NCI-H2171 (cell line): ENCODE measurements around the gene INVS.
"Not testable (repeated sequence)": the region's sequence is repeated elsewhere in the genome, so short reads cannot be mapped to it uniquely, and the experiment has no call there.

Experiments
- DNase-seq: peaks from one replicate; lab custom pipeline; 2025; lab: John Stamatoyannopoulos, UW

Gene INVS, protein sequence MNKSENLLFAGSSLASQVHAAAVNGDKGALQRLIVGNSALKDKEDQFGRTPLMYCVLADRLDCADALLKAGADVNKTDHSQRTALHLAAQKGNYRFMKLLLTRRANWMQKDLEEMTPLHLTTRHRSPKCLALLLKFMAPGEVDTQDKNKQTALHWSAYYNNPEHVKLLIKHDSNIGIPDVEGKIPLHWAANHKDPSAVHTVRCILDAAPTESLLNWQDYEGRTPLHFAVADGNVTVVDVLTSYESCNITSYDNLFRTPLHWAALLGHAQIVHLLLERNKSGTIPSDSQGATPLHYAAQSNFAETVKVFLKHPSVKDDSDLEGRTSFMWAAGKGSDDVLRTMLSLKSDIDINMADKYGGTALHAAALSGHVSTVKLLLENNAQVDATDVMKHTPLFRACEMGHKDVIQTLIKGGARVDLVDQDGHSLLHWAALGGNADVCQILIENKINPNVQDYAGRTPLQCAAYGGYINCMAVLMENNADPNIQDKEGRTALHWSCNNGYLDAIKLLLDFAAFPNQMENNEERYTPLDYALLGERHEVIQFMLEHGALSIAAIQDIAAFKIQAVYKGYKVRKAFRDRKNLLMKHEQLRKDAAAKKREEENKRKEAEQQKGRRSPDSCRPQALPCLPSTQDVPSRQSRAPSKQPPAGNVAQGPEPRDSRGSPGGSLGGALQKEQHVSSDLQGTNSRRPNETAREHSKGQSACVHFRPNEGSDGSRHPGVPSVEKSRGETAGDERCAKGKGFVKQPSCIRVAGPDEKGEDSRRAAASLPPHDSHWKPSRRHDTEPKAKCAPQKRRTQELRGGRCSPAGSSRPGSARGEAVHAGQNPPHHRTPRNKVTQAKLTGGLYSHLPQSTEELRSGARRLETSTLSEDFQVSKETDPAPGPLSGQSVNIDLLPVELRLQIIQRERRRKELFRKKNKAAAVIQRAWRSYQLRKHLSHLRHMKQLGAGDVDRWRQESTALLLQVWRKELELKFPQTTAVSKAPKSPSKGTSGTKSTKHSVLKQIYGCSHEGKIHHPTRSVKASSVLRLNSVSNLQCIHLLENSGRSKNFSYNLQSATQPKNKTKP

DNA sequence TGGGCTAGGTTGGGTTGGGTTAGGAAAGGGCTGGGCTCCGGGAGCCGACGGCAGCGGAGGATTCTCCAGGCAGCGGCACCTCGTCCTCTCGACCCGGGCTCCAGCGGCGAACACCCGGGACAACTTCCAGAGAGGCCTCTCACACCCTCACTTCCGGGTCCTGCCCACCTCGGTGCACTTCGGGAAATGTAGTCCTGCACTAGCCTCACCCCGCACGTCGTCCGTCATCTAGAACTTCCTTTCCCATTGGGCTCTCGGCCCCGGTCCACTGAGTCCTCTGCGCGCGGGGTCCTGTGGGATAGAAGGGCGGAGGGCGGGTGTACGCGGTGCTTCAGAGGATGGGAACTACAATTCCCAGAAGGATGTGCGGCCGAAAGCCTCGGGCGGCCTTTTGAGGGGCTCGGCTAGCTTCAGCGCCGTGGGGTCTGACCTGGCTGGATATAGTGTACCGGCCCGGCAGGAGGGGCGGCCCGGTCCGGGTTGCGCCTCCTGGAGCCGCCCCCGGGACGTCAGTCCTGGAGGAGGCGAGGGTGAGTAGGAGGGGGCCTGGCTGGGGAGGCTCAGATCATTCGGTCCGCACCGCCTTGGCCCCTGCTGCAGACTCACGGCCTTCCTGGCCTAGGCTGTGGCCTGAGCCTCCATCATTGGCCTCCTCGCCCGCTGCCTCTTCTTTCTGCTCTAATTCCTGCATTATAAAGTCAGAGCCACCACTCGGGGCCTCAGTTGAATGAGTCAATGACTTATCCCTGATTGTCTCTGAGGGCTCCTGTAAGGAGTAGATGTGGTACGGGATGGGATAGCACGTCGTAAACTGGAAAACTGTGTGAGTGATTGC lies at the start of gene INVS, which contains the start of gene ERP44:
Gene INVS (plus strand): TSS at position 357 of the 835 bp plus-strand sequence. CDS start 5,279 bp downstream, outside the sequence.
Gene ERP44 (minus strand): TSS at position 114 of the 835 bp plus-strand sequence. CDS start 160 bp downstream, outside the sequence.
- DNase-seq: peak; percentile 99

DNA sequence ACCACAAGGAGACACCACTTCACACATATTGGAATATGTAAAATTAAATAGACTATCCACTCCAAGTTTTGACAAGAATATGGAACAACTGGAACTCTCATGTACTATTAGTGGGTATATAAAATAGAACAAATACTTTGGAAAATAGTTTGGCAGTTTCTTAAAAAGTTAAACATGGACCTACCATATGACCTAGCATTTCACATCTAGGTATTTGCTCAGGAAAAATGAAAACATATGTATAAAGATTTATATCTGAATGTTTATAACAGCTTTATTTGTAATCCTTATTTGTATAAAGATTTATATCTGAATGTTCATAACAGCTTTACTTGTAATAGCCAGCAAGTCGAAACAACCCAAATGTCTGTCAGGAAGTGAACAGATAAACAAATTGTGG lies 49.5 kb upstream of the INVS start:
- no peak for DNase-seq

DNA sequence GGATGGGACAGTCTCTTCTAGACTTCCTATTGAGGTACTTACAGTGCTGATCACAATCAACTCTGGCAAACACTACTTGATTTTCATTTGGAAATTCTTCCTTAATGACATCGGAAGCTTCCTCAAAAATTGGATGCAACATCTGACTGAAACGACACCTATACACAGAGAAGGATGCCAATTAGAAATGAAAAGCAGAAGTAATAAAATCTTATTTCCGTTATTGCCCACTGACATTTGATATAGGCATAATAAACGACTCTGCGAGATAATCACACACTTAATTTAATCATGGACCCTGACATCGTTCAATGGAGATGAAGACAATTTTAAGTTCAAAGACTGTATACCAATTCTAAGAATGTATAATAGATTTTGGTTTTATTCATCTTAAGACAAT lies 46.7 kb upstream of the INVS start:
- no peak for DNase-seq

DNA sequence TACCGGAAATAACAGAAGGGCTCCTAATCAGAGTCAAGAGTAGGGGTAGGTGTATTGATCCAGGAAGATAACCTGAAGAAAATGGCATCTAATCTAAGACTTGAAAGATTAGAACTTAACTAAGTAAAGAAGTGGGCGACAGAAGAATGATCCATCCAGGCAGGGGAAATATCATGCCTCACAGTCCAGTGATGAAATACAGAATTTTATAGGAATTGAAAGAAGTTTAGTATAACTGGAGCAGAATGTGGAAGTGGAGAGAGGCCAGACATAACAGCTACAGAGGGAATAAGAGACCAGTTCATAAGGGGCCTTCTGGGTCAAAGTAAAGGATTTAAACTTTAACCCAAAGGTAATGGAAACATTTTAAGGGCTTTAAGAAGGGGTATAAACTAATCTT lies 42.5 kb upstream of the INVS start:
- DNase-seq: no peak

DNA sequence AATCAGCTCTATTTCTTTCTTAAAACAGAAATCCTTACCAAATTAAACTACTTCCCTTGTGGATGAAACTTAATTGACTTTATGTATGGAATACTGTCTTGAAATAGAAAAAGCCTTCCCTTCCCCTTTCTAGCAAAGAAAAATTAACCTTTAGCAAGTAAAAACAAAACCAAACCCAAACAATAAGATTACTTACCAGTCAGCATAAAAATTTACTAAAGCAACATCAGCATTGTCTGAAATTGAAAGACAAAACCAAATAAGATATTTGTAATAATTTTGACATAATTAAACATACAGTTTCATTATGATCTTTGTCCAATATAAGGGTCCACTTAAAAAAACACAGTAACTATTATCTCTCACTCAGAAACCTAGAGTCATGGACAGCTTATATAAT lies 41.4 kb upstream of the INVS start:
- DNase-seq: no peak

DNA sequence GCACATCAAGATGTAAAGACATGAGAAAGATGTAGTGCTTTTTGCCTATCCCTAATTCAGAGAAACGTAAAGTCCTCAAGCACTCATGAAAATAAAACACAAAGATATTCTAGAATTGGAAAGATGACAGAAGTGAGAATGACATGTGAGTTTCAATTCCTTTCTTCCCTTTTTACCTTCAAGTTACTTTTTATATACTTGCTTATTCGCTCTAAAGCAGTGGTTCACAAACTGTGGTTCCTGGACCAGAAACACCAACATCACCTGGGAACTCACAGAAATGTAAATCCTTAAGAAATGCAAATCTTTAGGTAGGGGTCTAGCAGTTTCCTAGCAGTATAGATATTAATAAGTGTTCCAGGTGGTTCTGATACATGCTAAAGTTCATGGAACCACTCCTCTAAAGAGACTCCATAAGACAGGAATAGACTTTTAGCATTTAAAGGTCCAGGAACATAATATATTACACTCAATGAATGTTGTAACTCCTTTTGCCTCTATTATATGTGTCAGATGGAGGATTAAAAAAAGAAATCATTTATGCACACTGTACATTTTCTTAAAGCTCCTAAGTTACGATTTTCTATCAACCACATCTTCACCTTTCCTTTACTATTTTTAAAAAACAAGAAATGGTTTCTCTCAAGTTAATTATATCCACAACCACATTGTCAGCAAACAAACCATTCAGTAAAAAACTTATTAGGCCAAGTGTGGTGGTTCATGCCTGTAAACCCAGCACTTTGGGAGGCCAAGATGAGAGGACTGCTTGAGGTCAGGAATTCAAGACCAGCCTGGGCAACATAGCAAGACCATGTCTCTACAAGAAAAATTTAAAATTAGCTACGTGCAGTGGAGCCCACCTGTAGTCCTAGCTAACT lies 40.1 kb upstream of the INVS start:
- no peak for DNase-seq

DNA sequence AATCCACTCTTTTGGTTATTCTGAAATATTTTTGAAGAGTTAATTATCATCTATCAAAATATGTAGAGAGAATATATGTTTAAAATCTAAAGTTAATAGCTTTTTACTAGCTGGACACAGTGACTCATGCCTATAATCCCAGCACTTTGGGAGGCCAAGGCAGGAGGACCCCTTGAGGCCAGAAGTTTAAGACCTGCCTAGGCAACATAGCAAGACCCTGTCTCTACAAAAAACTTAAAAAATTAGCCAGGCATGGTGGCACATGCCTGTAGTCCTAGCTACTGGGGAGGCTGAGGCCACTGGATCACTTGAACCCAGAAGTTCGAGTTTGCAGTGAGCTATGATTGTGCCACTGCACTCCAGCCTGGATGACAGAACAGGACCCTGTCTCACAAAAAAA lies 36.4 kb upstream of the INVS start:
- not testable (repeated sequence) for DNase-seq

DNA sequence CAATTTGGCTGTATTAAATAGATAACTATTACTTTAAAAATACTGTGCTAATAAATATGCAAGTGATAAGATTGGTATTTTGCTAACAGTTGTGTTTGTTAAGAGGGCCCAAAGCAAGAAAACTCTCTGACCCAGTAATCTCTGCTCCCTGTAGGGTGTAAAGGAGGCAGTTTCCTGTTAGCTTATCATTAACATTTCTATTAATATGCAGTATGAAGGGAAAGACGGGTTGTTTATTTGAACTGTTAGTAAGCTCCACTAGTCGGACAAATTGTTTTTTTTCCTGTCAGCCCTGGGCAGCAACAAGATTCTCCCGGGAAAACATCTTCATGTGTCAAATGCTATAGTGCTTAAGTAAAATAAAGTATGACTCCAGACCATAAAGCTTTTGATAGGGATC lies 35.9 kb upstream of the INVS start:
- no peak for DNase-seq

DNA sequence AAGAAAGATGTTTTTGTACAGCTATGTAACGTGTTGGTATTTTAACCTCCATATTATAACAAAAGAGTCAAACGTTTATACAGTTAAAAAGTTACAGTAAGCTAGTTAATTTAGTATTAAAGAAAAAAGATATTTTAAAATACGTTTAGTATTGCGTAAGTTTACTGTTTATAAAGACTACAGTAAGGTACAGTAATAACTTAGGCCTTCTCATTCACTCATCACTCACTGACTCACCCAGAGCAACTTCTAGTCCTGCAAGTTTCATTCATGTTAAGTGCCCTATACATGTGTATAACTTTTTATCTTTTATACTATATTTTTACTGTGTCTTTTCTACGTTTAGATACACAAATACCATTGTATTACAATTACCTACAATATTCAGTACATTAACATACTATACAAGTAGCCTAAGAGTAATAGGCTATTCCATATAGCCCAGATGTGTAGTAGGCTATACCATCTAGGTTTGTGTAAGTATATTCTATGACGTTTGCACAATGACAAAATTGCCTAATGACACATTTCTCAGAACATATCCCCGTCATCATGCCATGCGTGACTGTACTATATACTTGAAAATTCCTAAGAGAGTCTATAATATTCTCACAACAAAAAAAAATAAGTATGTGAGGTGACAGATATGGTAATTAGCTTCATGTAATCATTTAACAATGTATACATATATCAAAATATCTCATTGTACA lies 34.0 kb upstream of the INVS start:
- no peak for DNase-seq

DNA sequence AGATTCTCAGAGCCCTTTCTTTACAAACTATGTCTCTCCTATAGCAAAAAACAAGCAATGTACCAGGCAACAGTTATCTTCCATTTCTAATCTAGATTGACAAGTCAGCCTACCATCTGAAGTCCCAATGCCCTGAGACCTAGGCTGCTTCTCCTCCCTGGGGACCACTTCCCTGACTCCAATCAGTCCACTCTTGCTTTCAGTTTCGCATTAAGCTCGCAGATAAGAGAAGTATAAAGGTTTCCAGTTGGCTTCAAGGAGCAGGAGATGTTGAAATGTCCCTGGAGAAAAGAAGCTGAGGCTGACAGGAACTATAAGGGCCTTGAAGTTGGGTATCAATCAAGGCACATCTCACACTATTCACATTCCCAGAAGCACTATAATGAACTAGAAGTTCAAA lies 32.5 kb upstream of the INVS start:
- DNase-seq: no peak

DNA sequence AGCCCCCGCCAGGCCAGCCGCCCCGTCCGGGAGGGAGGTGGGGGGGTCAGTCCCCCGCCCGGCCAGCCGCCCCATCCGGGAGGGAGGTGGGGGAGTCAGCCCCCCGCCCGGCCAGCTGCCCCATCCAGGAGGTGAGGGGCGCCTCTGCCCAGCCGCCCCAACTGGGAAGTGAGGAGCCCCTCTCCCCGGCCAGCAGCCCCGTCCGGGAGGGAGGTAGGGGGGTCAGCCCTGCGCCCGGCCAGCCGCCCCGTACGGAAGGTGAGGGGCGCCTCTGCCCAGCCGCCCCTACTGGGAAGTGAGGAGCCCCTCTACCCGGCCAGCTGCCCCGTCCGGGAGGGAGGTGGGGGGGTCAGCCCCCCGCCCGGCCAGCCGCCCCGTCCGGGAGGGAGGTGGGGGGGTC lies 31.1 kb upstream of the INVS start:
- not testable (repeated sequence) for DNase-seq

DNA sequence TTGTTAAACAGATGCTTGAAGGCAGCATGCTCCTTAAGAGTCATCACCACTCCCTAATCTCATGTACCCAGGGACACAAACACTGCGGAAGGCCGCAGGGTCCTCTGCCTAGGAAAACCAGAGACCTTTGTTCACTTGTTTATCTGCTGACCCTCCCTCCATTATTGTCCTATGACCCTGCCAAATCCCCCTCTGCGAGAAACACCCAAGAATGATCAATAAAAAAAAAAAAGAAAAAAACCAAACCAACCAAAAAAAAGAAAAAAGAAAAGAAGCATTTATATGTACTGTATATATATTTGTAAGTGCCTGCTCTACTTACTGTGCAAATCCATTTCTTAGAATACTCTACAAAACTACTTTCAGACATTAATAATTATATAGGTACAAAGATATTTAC lies 30.0 kb upstream of the INVS start:
- not testable (repeated sequence) for DNase-seq

DNA sequence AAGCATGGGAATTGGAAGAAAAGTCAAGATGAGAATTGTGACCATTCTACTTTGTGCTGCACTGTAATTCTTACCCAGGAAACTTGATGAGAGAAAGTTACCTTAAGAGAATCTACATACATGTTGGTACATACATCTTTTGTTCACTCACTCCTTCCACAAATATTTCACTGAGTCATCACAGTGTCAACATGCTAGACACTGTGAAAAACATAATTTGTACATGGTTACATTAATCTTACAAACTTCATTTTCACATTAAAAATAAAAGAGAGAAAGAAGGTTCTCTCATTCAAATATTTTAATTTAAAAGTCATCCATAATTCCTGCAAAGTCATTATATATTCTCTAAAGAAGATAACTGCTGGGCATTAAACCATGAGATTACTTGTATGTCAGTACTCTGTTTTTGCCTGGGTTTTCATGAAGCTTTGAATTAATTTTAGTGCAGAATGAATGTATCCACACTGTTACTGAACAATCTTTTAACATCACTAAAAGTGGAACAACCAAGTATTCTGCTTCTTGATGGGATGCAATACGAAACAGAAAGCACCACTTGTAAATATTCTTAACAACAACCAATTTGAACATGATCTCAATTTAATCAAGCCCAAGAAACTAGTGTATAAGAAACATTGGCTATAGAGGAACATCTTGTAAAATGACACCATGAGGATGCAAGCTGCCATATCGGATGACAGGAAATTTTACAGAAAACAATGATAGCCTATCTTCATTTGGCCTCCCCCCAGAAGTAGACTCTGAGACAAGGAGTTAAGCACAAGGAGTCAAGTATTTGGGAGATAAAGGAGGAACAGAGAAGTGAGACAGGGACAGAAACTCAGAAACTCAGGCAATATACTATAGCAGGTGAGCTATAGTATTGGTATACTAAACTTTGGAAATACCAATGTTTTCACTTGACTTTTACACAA lies 28.7 kb upstream of the INVS start:
- DNase-seq: no peak

DNA sequence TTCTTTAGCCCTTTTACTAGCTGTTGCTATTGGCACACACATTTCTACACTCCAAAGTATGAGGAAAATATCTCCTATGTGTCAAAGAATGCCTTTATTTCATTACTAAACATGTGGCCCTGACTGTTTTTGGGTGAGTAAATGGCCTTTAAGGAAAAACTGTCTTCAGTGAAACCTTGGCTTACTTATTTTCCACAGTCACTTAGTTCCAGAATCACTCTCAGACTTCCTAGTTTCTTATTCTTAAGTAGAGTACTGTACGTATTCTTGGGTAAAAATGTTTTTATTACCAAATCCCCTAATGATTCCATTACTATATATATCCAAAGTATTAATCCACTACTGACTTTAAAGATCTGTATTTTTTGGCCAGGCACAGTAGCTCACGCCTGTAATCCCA lies 27.8 kb upstream of the INVS start:
- DNase-seq: no peak

DNA sequence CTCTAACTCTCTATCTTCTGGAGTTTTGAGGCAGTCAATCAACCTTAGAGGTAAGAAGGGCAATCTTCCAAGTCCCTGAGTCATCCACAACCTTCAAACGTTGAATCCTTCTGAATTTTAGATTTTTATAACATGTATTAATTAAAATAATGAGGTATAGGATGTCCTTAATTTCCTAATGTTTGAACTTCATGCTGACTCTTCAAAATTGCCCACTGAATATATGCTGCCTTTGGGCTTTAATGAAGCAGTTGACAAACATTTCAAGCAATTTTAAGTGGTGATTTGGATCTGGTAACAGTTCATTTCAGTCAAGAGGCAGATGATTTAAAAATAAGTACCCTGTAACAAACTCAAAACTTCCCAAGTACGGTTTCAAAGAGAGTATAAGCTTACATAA lies 26.2 kb upstream of the INVS start:
- no peak for DNase-seq

DNA sequence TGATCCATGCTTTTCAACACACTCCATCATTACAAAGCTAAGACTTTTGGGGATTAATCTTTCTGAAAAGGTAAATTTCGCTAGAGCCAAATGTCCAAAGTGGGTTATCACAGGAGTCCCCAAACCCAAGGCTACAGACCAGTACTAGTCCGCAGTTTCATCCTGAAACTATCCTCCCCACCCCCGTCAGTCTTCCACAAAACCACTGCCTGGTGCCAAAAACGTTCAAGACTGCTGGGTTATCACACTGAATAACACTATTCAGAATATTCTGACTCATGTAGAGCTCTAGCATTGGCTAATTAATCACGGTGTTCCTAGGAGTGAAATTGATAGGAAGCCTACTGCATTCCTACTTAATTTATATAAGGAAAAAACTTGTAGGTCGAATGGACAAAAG lies 24.9 kb upstream of the INVS start:
- no peak for DNase-seq

DNA sequence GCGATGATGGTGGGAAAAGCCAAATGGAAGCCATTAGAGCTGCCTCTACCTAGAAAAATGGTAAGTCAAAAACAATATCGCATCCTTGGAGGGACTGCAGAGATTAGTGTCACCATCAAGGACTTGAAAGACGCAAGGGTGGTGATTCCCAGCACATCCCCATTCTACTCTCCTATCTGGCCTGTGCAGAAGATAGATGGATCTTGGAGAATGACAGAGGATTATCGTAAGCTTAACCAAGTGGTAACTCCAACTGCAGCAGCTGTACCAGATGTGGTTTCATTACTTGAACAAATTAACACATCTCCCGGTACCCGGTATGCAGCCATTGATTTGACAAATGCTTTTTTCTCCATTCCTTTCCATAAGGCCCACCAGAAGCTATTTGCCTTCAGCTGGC lies 24.1 kb upstream of the INVS start:
- DNase-seq: no peak

DNA sequence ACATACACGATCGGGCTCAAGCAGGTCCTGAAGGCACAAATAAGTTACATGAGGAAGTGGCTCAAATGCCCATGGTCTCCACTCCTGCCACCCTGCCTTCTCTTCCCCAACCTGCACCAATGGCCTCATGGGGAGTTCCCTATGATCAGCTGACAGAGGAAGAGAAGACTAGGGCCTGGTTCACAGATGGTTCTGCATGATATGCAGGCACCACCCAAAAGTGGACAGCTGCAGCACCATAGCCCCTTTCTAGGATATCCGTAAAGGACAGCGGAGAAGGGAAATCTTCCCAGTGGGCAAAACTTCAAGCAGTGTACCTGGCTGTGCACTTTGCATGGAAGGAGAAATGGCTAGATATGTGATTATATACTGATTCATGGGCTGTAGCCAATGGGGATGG lies 22.8 kb upstream of the INVS start:
- DNase-seq: not testable (repeated sequence)

DNA sequence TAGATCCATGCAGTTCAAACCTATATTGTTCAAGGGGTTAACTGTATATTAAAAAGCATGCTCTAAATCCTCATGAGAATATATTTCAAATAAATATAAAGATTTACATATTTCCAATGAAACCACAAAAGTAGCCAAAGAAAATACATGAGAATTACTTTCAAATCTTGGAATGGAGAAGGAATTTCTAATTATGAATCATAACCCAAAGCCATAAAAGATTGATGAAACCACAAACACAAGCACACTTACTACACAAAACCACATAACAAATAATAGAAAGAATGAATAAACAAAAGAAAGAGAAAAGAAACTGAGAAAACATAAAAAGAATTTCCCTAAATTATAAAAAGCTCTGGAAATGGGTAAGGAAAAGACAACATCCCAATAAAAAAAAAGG lies 16.3 kb upstream of the INVS start:
- no peak for DNase-seq
